HFFc6 (cell line): ENCODE data around the gene FAM43B. TPM values are rescaled to one million over a fixed set of nuclear protein-coding genes. Genes with fewer than 3 reads are reported as not detected.

Experiments
- DNase-seq: peaks from one replicate; pipeline ENCODE4 v3.0.0-alpha.2; 2018
- H3K27ac Mint-ChIP-seq: 2 replicates; pipeline ENCODE4 v1.8.0; 2020; ENCODE audit warnings: mild to moderate bottlenecking, mixed read lengths
- H3K27me3 Mint-ChIP-seq: 2 replicates; pipeline ENCODE4 v1.8.0; 2021; ENCODE audit warnings: mild to moderate bottlenecking, moderate library complexity, mixed read lengths; ENCODE audit not compliant: insufficient read depth
- H3K36me3 Mint-ChIP-seq: 2 replicates; pipeline ENCODE4 v1.8.0; 2021; ENCODE audit warnings: low read depth, mixed read lengths
- H3K4me1 Mint-ChIP-seq: 2 replicates; pipeline ENCODE4 v1.8.0; 2020; ENCODE audit warnings: low read depth, mixed read lengths
- H3K4me3 Mint-ChIP-seq: 2 replicates; pipeline ENCODE4 v1.8.0; 2020; ENCODE audit warnings: mild to moderate bottlenecking, moderate library complexity, mixed read lengths
- H3K9me3 Mint-ChIP-seq: 2 replicates; pipeline ENCODE4 v1.8.0; 2020; ENCODE audit warnings: mild to moderate bottlenecking, mixed read lengths
- CTCF ChIP-seq: fragments of 200-600 bp; sonication (generic); IDR thresholded peaks from 2 replicates; pipeline ENCODE4 v1.5.0; 2021; ENCODE audit warnings: antibody characterized with exemption, mild to moderate bottlenecking
- total RNA-seq, 6 experiments: library from RNA; stranded (reverse); fragmentation: NEBNext Ultra II Directional; extraction: Animal tissue kit (Norgen Biotek cat#: 25700); gene quantifications; 2 replicates in 1 of 6; 3 replicates in 5 of 6; pipeline ENCODE4 v1.2.3, GENCODE V29; 2021

The FAM43B gene
- total RNA-seq, 6 experiments from 2014 or later: 0.07 TPM; not detected in 5

GRCh38 chr1:20569523-20570098 lies 17.2 kb downstream of the FAM43B start:
- no peak for DNase-seq
- peaks cover 4% of the 10 kb centered on the region for H3K9me3 Mint-ChIP-seq
- no peaks in the 10 kb centered on the region for H3K36me3 Mint-ChIP-seq
- no peaks in the 10 kb centered on the region for H3K4me1 Mint-ChIP-seq
- H3K27me3 Mint-ChIP-seq: peaks cover 33% of the 10 kb centered on the region
- H3K4me3 Mint-ChIP-seq: no peak overlapping the region
- TF ChIP-seq CTCF: no peak
- H3K27ac Mint-ChIP-seq: no peak overlapping the region

GRCh38 chr1:20571427-20571826 lies 19.1 kb downstream of the FAM43B start:
- Mint-ChIP-seq H3K36me3 (no peaks in the 10 kb centered on the region), H3K4me1 (peaks cover 17% of the 10 kb centered on the region), H3K27ac (no peak overlapping the region), H3K4me3 (no peak overlapping the region), H3K27me3 (peaks cover 32% of the 10 kb centered on the region), H3K9me3 (peaks cover 4% of the 10 kb centered on the region)
- DNase-seq: no peak
- TF ChIP-seq CTCF: no peak

- peaks cover 37% of the 10 kb centered on the region for H3K4me1 Mint-ChIP-seq
- no peak for TF ChIP-seq CTCF
- no peak for DNase-seq
- H3K36me3 Mint-ChIP-seq: peaks cover 5% of the 10 kb centered on the region; the same call in 1 of the 2 replicates
- peaks cover 8% of the 10 kb centered on the region for H3K9me3 Mint-ChIP-seq
- H3K4me3 Mint-ChIP-seq: no peak overlapping the region
- H3K27ac Mint-ChIP-seq: no peak overlapping the region
- H3K27me3 Mint-ChIP-seq: peaks cover 27% of the 10 kb centered on the region
Measured at GRCh38 chr1:20573987-20574386, 21.6 kb downstream of the FAM43B start.

- peaks cover 5% of the 10 kb centered on the region; the same call in 1 of the 2 replicates for H3K36me3 Mint-ChIP-seq
- peaks cover 43% of the 10 kb centered on the region for H3K4me1 Mint-ChIP-seq
- no peak overlapping the region for H3K4me3 Mint-ChIP-seq
- H3K27me3 Mint-ChIP-seq: peaks cover 18% of the 10 kb centered on the region
- TF ChIP-seq CTCF: peak; percentile 90
- peak; percentile 64 for DNase-seq
- no peak overlapping the region; the same call in 1 of the 2 replicates for H3K27ac Mint-ChIP-seq
- H3K9me3 Mint-ChIP-seq: peaks cover 8% of the 10 kb centered on the region
Measured at GRCh38 chr1:20574686-20575540, 22.5 kb downstream of the FAM43B start.

- Mint-ChIP-seq H3K4me3 (no peak overlapping the region), H3K4me1 (peaks cover 43% of the 10 kb centered on the region), H3K36me3 (peaks cover 5% of the 10 kb centered on the region; the same call in 1 of the 2 replicates), H3K27me3 (peaks cover 17% of the 10 kb centered on the region), H3K9me3 (peaks cover 8% of the 10 kb centered on the region), H3K27ac (no peak overlapping the region; the same call in 1 of the 2 replicates)
- no peak; the same call in none of the 2 replicates for TF ChIP-seq CTCF
- no peak for DNase-seq
Measured at GRCh38 chr1:20575541-20576336, 23.4 kb downstream of the FAM43B start.
